ENCODE results near the gene HSD17B2. TPM values are rescaled to one million over a fixed set of nuclear protein-coding genes. Genes with fewer than 3 reads are reported as not detected.

HSD17B2 gene
- total and polyA plus RNA-seq, 4 donors = 47.7 to 126 (median 103) TPM

- no peak for TF ChIP-seq REST (IDR thresholded peaks at IDR 0.05)
Measured at GRCh38 chr16:82059161-82059982, 24.3 kb downstream of the HSD17B2 start (continued).

GRCh38 chr16:82059983-82060421 lies 24.9 kb downstream of the HSD17B2 start:
- H3K27ac ChIP-seq (ENCODE audit: low read depth in 1 of 2, low read length in 2 of 2) = peak overlapping the region; percentile 76 to 82
- H3K27me3 ChIP-seq (ENCODE audit: control insufficient read depth in 4 of 4, insufficient read depth in 4 of 4, low read length in 3 of 4) = no peaks in the 10 kb centered on the region

More at GRCh38 chr16:82059983-82060421, 24.9 kb downstream of the HSD17B2 start:
- DNase-seq (ENCODE audit: low spot score) = no peak
- no peaks in the 10 kb centered on the region for H3K36me3 ChIP-seq (ENCODE audit: control insufficient read depth in 4 of 4, insufficient read depth in 3 of 4, low read depth in 1 of 4, low read length in 3 of 4)
- H3K9ac ChIP-seq (ENCODE audit: low read depth in 1 of 2, low read length in 2 of 2) = no peak overlapping the region
- peaks cover 21 to 77% (median 59%) of the 10 kb centered on the region in 4 donors for H3K4me1 ChIP-seq (ENCODE audit: control insufficient read depth in 4 of 4, insufficient read depth in 4 of 4, low read length in 3 of 4)
- WGBS = 17% methylated on average over 1 of the region's 1 CpG
- H3K9me3 ChIP-seq (ENCODE audit: control insufficient read depth in 4 of 4, low read length in 3 of 4) = no peaks in the 10 kb centered on the region
- H3K4me3 ChIP-seq (ENCODE audit: low read depth in 1 of 3, low read length in 3 of 3) = no peak overlapping the region
- peak; percentile 73 for TF ChIP-seq REST (IDR thresholded peaks at IDR 0.05)
- peak; percentile 79 for TF ChIP-seq HNF4G (IDR thresholded peaks at IDR 0.05)
- TF ChIP-seq CTCF (IDR thresholded peaks at IDR 0.05; ENCODE audit: low read depth, low read length, missing input control) = no peak
- TF ChIP-seq, protein P1, sequence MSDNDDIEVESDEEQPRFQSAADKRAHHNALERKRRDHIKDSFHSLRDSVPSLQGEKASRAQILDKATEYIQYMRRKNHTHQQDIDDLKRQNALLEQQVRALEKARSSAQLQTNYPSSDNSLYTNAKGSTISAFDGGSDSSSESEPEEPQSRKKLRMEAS (IDR thresholded peaks at IDR 0.05) = peak; percentile 88
- peak; percentile 86 for TF ChIP-seq FOXA2 (IDR thresholded peaks at IDR 0.05)
- TF ChIP-seq TAF1 (conservative IDR thresholded peaks at IDR 0.05) = no peak
- peak; percentile 70 for TF ChIP-seq ZBTB33 (IDR thresholded peaks at IDR 0.05)
- TF ChIP-seq GABPA (IDR thresholded peaks at IDR 0.05 in 1 of 2, conservative IDR thresholded peaks at IDR 0.05 in 1 of 2) = peak in 1 of 2 donors; percentile 18
- peak; percentile 96 for TF ChIP-seq NR2F2 (IDR thresholded peaks at IDR 0.05)
- TF ChIP-seq HNF4A (conservative IDR thresholded peaks at IDR 0.05) = peak; percentile 94 to 95
- peak; percentile 95 to 96 for TF ChIP-seq RXRA (IDR thresholded peaks at IDR 0.05)
- peak; percentile 83 for TF ChIP-seq SP1 (IDR thresholded peaks at IDR 0.05)
- TF ChIP-seq JUND (IDR thresholded peaks at IDR 0.05) = peak in 1 of 2 donors; percentile 76
- TF ChIP-seq FOXA1 (IDR thresholded peaks at IDR 0.05) = peak; percentile 74
- peak in 1 of 2 donors; percentile 65 for TF ChIP-seq EGR1 (IDR thresholded peaks at IDR 0.05; ENCODE audit: low read depth in 2 of 2)
- TF ChIP-seq YY1 (IDR thresholded peaks at IDR 0.05) = peak; percentile 54
- TF ChIP-seq ATF3 (IDR thresholded peaks at IDR 0.05) = peak; percentile 15
- peak; percentile 44 to 64 for TF ChIP-seq RAD21 (IDR thresholded peaks at IDR 0.05)
